NCI-H2227 (cell line): Measurements from ENCODE around the gene C1QL3.

ENCODE experiments used
- DNase-seq: peaks from one replicate; lab custom pipeline; 2025; ENCODE audit not compliant: unreplicated experiment; lab: John Stamatoyannopoulos, UW

The C1QL3 gene

DNA sequence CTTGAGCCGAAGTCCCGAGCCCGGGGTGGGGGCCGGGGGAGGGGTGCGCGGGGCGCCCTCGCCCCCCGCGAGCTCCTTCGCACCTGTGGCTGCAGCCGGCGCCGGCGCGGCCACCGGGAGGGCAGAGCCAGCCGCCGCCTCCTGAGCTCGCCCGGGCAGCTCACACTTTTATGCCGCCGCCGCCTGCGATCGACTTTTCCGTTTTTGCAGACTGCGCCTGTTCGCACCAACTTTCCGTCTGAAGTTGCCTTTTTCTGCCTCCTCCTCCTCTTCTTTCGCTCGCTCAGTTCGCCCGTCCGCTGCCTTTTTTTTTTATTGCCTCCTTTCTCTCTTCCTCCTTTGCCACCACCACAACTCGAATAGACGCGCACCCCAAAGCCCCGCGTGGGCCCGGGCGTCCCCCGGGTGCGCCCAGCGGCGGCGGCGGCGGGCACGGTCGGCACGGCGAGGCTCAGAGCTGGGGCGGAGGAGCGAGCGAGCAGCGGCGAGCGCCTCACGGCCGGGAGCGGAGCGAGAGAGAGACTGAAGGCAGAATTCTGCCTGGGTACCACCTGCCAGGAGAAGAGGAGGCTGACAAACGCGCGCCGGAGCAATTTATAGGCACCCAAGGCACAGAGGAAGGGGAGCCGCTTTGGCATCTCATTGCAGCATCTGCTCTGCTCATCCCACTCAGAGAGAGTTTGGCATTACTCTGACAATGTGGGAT, at the start of gene C1QL3:
Gene C1QL3, minus strand, starts transcription at position 569 of the 706 bp plus-strand sequence. CDS start 814 bp downstream, outside the sequence.
- DNase-seq, result peak; percentile 28

DNA sequence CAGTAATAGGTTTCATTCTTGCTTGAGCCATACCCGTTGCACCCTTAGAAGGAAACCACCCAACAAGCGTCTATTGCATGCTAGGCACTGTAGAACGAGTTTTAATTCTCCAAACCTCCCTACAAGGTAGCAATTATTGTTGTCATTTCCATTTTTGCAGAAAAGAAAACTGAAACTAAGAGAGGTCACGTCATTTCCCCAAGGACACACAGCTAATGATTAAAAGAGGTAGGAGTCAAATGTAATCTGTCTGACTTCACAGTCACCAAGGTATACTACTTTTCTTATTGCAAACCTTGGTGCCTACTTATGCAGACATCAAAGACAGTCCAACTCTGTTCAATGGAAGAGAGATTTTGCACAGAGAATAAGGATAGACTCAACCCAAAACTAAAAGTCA, 49.1 kb upstream of the C1QL3 start:
- DNase-seq, result no peak

DNA sequence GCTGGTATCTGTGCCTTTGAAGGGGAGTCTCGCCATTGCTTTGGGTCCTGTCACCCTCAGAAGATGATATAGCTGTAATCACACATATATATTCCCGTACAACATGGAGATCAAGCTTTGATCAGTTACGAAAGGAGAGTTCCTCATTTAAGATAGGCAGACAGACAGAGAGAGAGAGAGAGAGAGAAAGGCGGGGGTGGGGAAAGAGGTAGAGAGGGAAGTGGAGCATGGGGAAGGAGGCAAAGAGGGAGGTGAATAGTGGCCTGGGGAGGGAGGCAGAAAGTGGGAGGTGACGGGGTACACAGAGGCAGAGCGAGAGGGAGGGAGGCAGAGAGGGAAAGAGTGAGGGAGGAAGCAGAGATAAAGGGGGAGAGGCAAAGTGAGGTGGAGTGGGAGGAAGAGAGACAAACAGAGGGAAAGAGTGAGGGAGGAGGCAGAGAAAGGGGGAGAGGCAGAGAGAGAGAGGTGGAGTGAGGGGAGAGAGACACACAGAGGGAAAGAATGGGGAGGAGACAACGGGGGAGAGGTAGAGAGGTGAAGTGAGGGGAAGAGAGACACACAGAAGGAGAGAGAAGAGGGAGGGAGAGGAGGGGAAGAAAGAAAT, 44.6 kb upstream of the C1QL3 start:
- no peak for DNase-seq

DNA sequence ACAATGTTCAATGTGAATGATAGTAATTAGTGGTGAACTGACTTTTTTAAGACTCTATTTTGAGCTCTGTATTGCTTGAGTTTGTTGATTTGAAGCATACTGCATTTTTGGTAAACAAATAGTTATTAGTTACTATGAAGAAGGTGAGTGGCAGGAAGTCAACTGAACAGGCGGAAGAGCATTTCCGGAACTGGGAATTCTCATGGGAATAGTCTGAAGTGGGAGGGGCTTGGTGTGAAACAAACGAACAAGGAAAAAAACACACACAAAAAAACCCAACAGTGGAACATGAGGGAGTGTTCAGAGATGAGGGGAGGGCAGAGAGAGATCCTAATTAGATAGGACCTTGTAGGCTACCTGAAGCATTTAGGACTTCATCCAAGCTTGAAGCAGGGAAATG, 43.9 kb upstream of the C1QL3 start:
- DNase-seq, result no peak

DNA sequence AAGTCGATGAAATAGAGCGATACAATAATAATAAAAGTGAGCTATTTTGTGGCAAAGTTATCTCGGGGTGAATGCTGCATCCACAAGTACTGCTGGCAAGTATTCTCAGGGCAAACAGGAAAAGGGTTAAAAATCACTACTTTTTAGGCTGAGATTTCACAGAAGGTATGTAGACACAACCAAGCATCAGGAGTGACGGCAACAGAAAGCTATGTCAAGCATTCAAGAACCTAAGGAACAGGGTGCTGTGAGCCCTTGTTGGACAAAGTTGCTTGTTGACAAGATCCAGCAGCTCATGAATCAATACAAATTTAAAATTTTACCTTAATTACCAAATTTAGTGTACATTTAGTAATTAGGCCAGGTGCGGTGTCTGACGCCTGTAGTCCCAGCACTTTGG, 41.2 kb upstream of the C1QL3 start:
- DNase-seq, result no peak

DNA sequence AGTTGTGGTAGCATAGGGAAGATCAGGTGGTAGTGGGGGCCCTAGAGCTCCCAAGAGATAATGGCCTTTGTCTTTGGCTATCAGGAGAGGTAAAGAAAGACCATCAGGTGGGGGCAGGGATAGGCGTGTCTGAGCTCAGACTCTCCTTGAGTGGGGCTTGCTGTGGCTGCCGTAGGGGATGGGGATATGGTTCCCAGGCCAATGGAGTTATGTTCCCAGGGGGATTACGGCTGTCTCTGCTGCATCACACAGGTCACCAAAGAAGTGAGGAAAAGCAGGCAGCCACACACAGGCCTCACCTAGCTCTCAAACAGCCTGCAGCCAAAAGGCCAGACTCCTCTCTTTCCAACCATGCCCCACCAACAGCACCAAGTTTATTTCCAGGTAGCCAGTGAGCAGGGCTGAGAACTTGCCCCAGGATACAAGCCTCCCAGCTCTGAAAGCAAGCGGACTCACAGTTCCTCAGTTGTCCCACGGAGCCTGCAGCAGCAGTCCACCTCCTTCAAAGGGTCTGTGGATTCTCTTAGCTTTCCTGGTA, 37.6 kb upstream of the C1QL3 start:
- no peak for DNase-seq

DNA sequence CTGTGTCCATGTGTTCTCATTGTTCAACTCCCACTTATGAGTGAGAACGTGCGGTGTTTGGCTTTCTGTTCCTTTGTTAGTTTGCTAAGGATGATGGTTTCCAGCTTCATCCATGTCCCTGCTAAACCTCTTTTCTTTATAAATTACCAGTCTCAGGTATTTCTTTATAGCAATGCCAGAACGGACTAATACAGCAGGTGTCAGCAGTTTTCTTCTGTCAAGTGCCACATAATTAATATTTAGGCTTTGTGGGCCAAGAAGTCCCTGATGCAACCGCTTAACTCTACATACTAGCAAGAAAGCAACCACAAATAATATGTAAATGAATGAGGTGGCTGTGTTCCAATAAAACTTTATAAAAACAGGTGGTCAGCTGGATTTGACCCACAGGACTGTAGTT, 26.3 kb upstream of the C1QL3 start:
- no peak for DNase-seq

DNA sequence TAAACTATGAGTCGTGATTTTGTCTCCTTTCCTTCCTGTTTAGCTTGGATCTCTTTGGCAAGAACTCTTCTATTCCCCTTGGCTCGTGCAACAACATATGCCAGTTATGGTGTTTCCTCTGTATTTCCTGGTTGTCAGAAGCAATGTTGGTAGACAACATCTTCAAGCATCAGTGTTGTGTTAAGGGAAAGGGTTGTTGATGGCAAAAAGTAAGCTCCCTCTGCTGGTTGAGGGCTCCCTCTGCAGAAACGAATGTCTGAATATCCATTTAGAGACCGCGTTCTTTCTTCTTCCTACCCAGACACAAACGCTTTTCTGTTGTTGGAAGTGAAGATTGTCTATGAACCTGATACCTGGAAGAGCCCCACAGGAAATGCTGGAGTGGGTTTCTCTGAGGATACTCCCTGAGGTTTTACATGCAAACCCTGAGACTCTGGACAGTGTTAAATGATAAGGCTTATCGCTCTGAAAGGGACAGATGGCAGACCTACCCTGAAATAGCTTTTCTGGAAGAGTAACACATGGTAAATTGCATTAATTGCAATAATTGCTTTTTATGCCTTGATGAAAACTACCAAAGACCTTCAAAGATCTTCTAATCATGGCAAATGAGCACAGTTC, 23.5 kb upstream of the C1QL3 start:
- DNase-seq, result peak; percentile 2

DNA sequence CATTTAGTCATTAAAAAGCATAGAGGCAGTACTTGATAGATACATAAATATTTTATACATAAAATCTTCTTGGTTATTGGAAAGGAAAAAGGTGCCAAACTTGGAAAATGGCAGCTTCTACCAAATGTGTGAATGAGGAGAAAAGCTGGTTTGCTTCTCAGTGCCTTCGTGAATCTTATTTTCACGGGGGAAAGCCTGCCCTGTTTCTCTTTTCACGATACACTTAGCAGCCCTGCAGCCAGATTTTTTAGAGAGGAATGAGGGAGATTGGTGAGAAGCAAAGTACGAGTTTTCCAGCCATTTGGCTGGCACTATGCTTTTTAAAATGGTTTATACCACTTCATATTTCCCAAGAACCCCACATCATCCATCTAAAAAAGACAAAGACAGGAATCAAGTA, 22.9 kb upstream of the C1QL3 start:
- no peak for DNase-seq

DNA sequence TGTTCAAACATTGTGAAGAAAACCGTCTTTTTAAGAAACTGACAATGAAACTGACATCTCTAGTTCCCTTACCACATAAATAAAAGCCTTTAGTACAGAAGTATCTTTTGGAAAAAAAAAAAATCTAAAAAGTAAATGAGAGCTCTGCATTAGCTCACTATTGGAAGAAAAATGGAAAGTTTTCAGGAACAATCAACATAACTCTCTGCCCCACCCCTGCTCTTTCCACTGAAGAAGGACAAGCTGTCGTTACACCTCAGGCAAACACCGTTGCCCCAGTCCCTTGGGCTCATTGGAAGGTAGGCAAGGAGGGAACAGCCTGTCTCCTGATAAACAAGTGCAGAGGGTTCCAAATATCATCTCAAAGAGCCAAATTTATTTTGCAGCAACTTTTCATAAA, 22.4 kb upstream of the C1QL3 start:
- no peak for DNase-seq

DNA sequence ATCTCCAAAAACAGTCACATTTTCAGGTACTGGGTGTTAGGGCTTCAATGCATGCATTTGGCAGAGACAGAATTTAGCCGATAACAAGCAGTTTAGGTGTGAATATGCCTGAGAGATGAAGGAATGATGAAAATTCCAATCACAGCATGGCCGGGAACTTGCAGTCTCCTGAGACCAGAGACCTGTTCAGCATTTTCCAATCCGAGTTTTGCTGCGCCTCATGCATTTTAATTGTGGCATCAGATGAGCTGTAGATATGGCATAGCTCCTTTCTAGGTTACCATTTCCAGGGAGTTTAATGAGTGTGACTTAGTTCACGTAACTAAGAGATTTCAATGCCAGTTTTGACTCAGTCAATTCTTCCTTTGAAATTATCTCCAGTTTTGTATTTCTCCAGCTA, 14.5 kb upstream of the C1QL3 start:
- no peak for DNase-seq

DNA sequence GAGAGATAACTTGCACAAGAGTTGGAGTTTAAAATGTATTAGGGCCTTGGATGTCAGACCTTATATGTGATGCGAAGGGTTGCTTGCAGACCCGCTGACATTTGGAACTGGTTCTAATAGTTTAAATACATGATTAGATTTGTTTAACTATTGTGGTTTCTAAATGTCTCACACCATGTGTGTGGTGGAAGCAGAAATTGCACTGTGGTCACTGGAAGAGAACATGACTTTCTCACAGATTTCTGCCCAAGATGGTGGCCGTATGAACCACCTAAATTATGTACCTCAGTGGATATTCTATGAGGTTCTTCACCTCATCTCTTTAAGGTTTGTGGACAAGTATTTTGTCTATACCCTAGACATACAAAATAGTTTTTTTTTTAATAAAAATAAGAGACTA, 8.2 kb upstream of the C1QL3 start:
- no peak for DNase-seq

DNA sequence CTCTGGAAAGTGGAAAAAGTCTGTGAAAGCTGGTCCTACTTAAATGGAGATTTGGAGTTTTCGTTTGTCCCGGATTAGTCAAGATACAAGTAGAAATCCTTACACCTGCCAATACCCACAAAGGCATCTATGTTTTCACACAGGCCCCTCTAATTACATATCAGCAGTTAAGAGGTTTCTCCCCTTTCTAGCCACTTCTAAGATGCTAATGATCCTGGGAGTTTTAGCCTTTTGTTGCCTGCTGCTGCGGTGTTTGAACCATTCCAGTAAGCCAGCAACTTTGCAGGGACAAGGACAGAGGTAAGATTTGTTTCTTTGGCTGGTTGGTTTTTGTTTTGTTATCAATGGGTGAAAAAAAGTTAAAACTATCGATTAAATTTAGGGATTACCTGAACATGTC, 5.8 kb upstream of the C1QL3 start:
- DNase-seq, result no peak

DNA sequence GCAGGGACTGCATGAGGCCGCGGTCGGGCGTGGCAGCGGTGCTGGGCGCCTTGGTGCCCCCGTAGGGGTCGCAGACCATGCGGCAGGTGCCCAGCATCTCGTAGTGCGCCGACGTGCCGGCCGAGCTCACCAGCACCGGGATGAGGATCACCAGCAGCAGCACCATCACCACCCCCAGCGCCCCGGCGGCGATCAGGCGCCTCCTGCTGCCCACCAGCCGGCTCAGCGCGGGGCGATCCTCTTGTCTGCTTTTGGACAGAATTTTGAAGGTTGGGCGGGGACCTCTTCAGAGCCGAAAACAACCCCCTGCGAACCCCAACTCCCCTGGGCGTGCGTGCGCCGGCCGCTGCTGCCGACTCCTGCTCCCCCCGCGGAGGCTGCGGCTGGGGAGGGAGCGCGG, 779 bp downstream of the C1QL3 start:
- peak; percentile 18 for DNase-seq

DNA sequence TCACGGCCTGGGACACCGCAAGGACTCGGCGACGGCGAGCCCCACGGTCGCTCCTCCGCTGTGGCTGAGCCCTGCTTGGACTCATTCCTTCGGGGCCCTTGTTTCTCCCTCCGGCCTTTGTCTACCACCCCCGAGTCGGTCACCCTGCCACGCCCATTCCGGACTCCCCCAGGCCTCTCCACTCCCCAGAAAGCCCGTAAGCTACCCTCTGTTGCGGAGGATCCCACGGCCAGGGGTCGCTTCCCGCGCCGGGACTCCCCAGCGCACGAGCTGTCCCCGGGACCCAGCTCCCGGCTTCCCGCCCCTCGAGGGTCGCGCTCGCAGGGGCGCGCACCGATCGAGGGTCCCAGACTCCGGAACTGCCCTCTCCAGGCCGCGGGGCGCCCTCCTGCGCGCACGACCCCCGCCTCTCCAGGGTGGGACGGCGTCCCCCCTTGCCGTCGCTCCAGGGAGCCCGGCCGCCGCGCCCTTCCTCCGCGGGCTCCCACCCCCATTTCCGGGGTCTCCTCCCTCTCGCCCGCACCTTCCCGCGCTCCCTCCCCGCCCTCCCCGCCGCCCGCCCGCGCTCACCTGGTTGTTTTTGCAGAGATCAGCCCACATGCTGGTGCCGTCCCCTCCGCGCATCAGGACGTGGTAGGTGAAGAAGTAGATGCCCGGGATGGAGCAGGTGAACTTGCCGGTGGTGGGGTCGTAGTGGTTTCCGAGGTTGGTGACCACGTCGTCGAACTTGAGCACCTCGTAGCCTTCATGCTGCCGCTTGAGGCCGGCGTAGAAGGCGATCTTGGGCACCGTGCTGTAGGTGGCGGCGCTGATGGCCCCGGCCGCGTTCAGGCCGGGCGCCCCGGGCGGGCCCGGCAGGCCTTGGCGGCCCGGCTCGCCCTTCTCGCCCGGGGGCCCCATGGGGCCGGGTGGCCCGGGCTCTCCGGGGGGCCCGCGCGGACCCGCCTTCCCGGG, 1.5 kb downstream of the C1QL3 start:
- peak; percentile 3 for DNase-seq

DNA sequence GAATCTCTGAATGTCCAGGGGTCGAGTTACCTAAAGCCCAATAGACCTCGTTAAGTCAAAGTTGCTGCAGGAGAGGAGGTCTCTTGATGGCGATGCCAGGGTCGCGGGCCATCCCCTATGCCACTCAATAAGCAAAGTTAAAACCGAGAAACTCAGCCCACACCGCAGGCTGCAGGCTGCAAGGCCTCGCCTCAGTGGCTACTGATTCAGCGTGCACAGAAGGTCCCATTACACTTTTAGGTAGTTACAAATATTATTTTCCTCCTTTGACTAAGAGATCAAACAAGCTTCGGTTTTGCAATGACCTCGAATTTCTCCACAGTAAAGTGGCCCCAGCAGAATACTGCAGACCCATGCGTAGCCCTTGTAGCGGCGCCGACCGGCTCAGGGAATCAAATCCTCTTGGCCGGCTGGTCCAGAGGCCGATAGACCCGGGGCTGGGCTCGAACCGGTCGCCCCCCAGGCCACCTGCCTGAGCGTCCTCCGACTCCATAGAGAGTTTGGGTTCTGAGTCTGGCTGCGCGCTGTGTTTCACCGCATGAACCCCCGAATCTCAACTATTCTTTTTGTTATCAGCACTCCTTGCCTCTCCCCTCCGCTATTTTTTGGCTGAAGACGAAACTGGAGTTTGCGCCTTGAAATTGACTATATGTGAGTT, 2.3 kb downstream of the C1QL3 start:
- no peak for DNase-seq

DNA sequence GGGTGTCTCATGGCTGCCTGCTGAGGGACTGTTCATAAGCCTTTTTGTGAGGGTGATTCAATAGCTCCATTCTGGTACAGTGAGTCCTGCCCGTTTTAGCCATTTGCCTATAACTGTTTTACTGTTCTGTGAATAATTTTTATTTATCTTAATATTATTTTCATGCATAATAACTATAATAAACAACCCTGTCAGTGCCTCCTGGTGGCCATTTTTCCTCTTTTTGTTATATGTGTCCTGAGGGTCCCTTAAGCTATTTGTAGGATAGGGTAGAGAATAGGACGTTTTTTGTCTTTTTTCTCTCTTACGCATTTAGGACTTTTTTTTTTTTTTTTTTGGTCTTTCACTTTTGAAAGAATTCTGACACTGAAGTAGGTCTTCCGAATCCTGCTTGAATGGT, 2.9 kb downstream of the C1QL3 start:
- DNase-seq, result peak; percentile 4

DNA sequence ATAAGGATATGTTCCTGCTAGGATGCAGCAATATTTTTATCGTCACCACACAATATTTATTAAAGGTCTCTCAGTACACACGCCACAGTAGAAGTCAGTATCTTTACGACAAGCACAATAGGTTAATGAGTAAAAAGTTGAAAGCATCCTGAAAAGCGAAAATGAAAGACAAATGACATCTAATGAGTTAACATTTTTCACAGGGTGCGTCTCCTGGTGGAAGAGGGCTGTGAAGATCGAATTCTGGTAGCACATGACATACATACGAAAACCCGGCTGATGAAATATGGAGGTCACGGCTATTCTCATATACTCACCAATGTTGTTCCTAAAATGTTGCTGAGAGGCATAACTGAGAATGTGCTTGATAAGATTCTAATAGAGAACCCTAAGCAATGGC, 10.8 kb downstream of the C1QL3 start:
- DNase-seq, result no peak

DNA sequence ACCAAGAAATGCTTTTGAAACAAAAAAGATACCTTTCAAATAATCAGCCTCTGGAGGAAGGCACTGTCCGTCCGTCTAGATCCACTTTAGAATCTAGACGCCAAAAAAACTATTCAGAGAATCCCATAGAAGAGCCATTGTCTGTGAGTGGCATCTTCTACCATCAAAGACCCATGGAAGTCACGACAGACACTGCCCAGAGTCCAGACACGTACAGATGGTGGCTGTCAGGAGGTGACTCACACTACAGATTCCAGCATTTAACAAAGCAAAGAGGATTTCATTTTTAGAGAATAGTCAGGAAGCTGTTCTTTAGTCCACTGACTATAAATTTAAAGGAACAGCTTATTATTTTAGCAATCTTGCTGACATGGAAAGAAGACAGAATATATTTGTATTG, 11.7 kb downstream of the C1QL3 start:
- no peak for DNase-seq

DNA sequence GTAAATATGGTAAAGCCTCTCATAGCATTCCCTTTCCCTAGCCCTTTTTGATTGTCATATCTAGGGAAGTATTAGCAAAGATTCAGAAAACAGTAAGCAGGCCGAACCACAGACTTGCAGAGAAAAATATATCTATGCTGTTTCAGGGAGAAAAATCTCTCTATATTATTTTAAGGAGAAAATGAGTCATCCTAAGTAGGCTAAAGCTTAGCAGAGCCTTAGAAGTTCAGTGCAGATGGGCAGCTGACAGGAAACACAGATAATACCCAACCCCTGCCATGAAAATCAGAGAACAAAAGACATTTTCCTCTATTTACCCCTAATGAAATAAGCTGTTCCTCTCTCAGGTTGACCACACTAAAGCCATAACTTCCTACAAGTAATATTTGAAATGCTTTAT, 16.5 kb downstream of the C1QL3 start:
- DNase-seq, result no peak

DNA sequence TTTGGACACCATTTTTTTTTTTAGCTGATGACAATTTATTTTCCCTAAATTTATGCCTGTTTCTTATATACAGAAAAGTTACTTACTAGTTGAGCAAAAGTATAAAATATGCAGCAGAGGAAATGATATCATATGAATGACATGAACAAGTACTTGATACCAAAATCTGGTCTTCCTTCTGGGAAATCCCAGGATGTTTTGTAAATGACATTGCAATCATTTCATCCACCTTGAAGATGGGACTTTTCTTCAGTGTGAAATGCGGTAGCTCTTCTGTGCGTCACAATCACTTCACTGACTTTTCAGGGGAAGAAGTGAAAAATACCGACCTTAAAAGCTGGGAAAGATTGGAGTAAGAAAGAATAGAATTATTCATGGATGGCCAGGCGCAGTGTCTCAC, 23.8 kb downstream of the C1QL3 start:
- no peak for DNase-seq
